AG08395 (cell line): ENCODE measurements around the gene TUBA1B.

Source experiments
- DNase-seq: peaks from one replicate; pipeline ENCODE4 v3.0.0; 2012; ENCODE audit warnings: mixed read lengths, low spot score

The TUBA1B gene

GRCh38 chr12:49126852-49127763, 4.1 kb downstream of the TUBA1B start:
- no peak for DNase-seq

- DNase-seq: peak; percentile 80
Measured at GRCh38 chr12:49121047-49121696, 10.0 kb downstream of the TUBA1B start.

DNA sequence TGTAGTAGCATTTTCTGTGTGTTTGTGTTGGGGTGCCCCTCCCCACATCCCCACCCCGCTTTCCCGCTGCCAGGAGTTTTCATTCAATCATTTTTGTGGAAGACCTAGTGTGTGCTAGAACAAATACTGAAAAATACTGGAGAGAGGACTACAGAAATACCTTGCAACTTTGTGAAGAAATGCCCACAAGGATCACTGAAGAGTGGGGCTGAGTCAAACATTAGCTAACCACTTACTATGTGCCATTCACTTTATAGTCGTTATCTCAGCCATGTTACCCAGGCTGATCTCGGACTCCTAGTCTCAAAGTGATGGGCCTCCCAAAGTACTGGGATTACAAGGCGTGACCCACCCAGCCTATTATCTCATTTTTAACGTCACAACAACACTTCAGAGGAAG, 20.0 kb downstream of the TUBA1B start:
- no peak for DNase-seq

DNA sequence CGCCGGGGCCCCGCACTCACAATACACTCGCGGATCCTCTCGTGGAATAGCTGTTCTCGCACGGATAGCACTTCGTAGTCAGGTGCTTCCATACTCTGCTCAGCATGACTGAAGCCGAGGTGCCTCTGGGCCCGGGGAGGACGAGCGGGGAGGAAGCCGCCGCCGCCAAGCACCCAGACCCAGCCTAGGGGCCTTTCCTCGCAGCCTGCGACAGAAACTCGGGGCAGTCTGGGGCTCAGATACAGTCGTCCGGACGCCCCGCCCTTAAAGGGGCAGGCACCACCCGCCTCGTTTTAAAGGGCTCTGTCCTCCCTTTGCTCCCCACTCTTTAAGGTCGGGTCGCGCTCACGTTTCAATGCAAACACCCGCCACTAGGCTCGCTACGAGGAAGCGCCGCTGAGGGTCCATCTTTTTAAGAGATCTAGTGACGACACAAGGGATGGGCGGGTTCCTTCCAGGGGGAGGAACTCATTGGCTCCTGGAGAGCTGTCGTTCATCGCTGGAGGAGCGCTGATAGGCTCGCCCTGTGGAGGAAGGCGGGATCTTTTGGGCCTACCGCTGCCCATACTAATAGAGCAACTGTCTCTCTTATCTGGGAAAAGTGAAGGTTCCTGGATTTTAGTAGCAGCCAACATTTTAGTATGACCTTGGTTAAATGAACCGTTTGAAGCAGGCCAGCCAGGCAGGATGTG, 20.6 kb downstream of the TUBA1B start, which contains the start of gene LMBR1L:
TSS of gene LMBR1L (minus strand) at position 384 of the 692 bp plus-strand sequence. CDS start at position 92, 292 bp downstream.
- DNase-seq: peak; percentile 100

GRCh38 chr12:49109641-49110463, 21.3 kb downstream of the TUBA1B start:
- no peak for DNase-seq

DNA sequence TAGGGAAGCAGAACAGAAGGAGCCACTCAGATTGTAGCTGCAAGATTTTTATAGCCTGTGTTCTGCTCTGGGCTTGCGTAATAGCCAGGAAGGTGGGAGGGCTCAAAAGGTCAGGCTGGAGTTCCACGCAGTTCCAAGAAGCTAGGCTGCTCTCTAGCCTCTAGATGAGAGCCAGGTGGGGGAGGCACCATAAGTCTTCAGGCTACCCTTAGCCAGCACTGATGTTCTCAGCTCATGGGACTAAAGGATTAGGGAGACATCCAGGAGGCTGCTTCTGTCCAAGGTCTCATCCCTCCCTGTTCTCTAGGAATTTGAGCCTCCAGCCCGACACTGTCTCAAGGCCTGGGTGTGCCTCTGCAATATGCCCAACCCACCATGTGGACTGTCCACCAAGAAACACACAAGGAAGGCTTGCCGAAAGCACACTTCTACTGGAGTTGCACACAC, 22.2 kb downstream of the TUBA1B start:
- peak; percentile 50 for DNase-seq

DNA sequence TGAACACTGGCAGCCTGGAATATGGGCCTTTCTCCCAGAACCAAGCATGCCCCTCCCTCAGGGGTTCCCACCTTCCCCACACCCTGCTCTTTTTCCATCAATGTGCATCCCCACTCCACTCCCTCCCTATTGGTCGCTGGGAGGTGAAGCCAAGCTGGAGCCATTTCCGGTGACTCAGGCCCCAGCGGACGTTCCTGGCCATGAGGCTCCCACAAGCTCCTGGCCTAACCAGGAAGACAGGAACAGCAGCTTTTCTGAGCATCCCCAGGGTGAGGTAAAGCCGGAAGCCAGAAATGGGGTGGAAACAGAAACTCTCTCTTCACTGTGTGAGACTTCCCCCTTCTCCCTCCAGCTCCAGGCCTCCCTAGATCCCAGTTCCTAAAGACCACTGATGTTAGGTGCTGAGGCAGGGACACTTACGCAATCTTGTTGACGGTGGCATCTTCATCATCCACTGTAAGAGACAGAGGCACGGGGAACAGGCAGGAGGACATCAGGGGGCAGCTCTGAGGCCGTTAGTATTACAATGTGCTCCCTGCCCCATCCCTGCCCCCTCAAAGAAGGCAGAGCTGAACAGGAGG, 25.6 kb downstream of the TUBA1B start:
- no peak for DNase-seq

- DNase-seq: no peak
Measured at GRCh38 chr12:49104822-49105221, 26.4 kb downstream of the TUBA1B start.

- DNase-seq: no peak
Measured at GRCh38 chr12:49100380-49100779, 30.8 kb downstream of the TUBA1B start.

GRCh38 chr12:49098703-49099102, 32.5 kb downstream of the TUBA1B start:
- no peak for DNase-seq

GRCh38 chr12:49098035-49098451, 33.2 kb downstream of the TUBA1B start:
- peak; percentile 63 for DNase-seq

- no peak for DNase-seq
Measured at GRCh38 chr12:49097381-49097780, 33.8 kb downstream of the TUBA1B start.

DNA sequence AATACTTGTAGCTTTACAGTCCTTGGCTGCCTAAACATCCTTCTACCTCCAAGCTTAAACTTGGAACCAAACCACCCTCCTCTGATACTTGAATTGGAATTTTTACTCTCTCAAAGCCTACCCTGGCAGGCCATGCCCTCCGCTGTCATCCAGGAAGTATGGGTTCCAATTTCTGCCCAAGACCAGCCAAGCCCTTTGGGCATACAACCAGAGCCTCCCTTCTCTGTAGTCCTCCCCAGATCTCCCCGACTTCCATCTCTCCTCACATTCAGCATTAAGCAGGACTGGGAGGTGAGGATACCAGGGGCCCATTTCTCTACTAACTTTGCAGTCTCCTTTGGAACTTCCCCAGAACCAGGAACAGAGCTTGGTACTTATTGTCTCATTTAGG, 36.2 kb downstream of the TUBA1B start:
- no peak for DNase-seq

DNA sequence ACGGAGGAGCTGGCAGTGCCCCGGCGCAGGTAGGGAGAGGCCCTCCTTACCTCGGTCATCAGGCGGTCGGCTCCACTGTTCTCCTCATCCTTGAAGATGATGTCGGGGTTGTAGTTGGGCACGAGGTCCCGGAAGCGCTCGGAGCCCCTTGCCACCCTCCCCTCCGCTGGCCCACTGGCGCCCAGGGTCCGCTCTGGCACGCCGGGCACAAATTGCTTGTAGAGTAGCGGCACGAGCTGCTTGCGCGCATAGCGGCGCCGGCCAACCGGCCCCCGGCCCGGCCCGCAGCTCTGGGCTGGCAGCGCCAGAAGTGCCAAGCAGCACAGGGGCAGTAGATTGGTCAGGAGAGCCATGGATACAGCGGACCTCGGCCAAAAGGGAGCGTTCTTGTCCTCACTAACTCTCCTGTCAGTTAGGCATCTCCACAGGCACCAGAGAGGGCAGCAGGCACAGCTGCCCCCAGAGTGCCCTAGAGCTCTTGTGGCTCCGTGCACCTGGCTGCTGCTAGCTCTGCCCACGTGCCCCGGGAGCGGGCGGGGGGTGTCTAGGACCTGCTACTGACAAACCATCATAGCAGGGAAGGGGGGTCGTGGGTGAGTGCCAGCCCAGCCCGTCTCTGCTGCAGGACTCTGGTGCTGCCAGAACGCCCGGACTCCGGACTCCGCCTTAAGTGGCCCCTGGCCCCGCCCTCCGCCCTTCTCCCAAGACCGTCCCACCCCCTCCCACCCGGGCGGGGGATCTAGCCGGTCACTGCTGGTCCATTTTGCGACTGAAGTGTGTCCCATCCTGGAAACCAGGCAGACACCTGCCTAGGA, 36.8 kb downstream of the TUBA1B start, which contains the start of gene DHH:
TSS of gene DHH (minus strand) at position 642 of the 815 bp plus-strand sequence. CDS start at position 353, 289 bp downstream.
- DNase-seq: no peak

GRCh38 chr12:49093792-49094159, 37.4 kb downstream of the TUBA1B start:
- DNase-seq: no peak

DNA sequence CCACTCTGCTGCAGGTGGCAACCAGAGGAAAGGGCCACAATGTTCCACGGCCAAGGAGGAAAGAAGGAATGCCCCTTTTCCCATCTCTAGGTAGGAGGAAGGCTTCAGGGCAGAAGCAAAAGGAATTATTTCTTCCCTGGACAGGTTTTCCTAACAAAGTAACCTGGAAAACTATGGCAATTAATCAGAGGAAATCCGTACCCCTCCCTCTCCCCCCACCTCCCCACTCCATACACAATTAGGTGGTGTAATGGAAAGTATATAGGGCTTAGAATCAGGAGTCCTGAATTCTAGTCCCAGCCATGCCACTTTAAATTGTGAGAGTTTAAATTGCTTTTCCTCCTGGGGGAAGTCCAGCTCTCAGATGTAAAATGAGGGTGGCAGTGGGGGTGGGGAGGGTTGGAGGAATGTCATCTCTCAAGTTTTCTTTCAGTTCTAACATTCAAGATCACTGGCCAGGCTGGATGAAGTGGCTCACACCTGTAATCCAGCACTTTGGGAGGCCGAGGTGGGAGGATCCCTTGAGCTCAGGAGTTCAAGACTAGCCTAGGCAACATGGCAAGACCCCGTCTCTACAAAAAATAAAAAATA, 38.3 kb downstream of the TUBA1B start:
- DNase-seq: no peak

- peak; percentile 53 for DNase-seq
Measured at GRCh38 chr12:49092086-49092815, 38.9 kb downstream of the TUBA1B start.

- DNase-seq: no peak
Measured at GRCh38 chr12:49091836-49092085, 39.4 kb downstream of the TUBA1B start.

DNA sequence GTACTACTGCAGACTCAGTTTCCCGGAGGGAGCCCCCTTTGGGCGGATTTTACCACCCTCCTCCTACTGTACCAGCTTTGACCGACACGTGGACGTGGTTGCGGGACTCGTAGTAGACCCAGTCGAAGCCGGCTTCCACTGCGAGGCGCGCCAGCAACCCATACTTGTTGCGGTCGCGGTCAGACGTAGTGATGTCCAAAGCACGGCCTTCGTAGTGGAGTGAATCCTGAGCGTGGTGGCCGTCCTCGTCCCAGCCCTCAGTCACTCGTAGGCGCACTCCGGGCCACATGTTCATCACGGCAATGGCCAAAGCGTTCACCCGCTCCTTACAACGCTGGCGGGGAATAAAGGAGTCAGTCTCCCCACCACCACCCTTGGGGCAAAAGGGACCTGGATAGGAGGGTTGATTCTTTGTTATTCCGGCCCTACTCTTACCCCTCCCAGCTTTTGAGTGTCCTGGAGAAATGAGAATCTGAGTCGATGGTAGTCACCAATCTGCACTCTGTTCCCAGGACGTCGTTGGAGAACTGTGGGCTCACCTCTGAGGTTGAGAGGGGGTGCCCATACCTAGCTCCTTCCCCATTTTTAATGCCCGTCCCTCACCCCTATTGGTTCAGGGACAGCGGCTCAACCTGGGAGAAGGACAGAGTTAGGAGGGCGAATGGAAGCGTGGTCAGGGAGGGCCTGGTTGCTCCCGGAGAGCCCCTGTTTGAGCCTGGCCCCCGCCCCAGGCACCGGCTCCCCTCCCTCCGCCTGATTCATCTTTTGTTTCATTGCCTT, 39.9 kb downstream of the TUBA1B start:
- no peak for DNase-seq
